Panc1 (cell line): ENCODE data around the gene NUCB2. TPM values are rescaled to one million over a fixed set of nuclear protein-coding genes. Genes with fewer than 3 reads are reported as not detected.
"Not testable (repeated sequence)": the region's sequence is repeated elsewhere in the genome, so short reads cannot be mapped to it uniquely, and the experiment has no call there.

Experiments used
- ATAC-seq: fragments of 200-7000 bp; cut with Tn5 transposase; 2 replicates; pipeline ENCODE4 v1.9.1; 2020; ENCODE audit warnings: mild to moderate bottlenecking, moderate library complexity
- BruUV-seq: library from RNA; stranded (reverse); fragments of 400-500 nt; replicated peaks from 2 replicates; lab custom pipeline; 2021; lab: Mats Ljungman, UMichigan
- CTCF ChIA-PET: fragments of 300-600 bp; sonication (Branson Sonifier 250); formaldehyde crosslinking; loops from one replicate; lab custom pipeline; 2022; ENCODE audit warnings: antibody characterized with exemption; lab: Charles Lee
- POLR2A ChIA-PET: fragments of 300-600 bp; sonication (Branson Sonifier 250); formaldehyde crosslinking; loops from one replicate; lab custom pipeline; 2022; ENCODE audit warnings: antibody characterized with exemption; lab: Charles Lee
- DNase-seq: peaks from one replicate; pipeline ENCODE4 v3.0.0-alpha.2; 2010; ENCODE audit warnings: low read depth, low spot score
- H3K27ac ChIP-seq: 2 replicates; pipeline ENCODE4 v1.5.1; 2011; ENCODE audit warnings: mild to moderate bottlenecking, low read length, inconsistent platforms
- H3K27me3 ChIP-seq: fragments of 200-500 bp; sonication (Bioruptor generic); 2 replicates; pipeline ENCODE4 v1.6.0; 2014; ENCODE audit warnings: low read length, inconsistent platforms; ENCODE audit not compliant: control insufficient read depth, insufficient read depth
- H3K36me3 ChIP-seq: fragments of 200-500 bp; sonication (Bioruptor generic); 2 replicates; pipeline ENCODE4 v1.5.1; 2014; ENCODE audit warnings: inconsistent platforms, mild to moderate bottlenecking, low read length, moderate library complexity; ENCODE audit not compliant: control insufficient read depth, insufficient read depth
- H3K4me1 ChIP-seq: 2 replicates; pipeline ENCODE4 v1.5.1; 2011; ENCODE audit warnings: inconsistent platforms, mild to moderate bottlenecking, low read length, moderate library complexity; ENCODE audit not compliant: control insufficient read depth, insufficient read depth
- H3K4me3 ChIP-seq, 2 experiments: 2 replicates each; pipeline ENCODE4 v1.5.1; 2011 to 2012; ENCODE audit warnings: low read depth in 2 of 2, low read length in 2 of 2, mild to moderate bottlenecking in 2 of 2, inconsistent platforms in 1 of 2, moderate library complexity in 1 of 2
- H3K9me3 ChIP-seq: fragments of 200-500 bp; sonication (Bioruptor generic); 2 replicates; pipeline ENCODE4 v1.5.1; 2014; ENCODE audit warnings: low read depth, mild to moderate bottlenecking, inconsistent platforms, low read length, moderate library complexity; ENCODE audit not compliant: control insufficient read depth, insufficient read depth
- POLR2AphosphoS5 ChIP-seq: IDR thresholded peaks from 2 replicates; pipeline ENCODE4 v1.6.1; 2012; ENCODE audit warnings: mild to moderate bottlenecking, low read depth, low read length, moderate library complexity
- REST ChIP-seq, 2 experiments: IDR thresholded peaks; 2 replicates each; pipeline ENCODE4 v1.6.1; 2011 to 2012; ENCODE audit warnings: low read depth in 2 of 2, control low read depth in 1 of 2, low read length in 1 of 2, mild to moderate bottlenecking in 1 of 2, moderate library complexity in 1 of 2; ENCODE audit not compliant: insufficient read depth in 1 of 2
- SIN3A ChIP-seq: IDR thresholded peaks from 2 replicates; pipeline ENCODE4 v1.6.1; 2012; ENCODE audit warnings: low read depth, mild to moderate bottlenecking, low read length, moderate library complexity, borderline replicate concordance; ENCODE audit not compliant: insufficient read depth
- TCF7L2 ChIP-seq: IDR thresholded peaks from 2 replicates; pipeline ENCODE4 v1.6.1; 2011; ENCODE audit warnings: mild to moderate bottlenecking, low read depth, low read length, inconsistent platforms
- in situ Hi-C: cut with HindIII; loops from 2 replicates; pipeline ENCODE4 v1.10.0; 2016; ENCODE audit warnings: low sequenced_read_pairs, low pct_unique_long_range_greater_than_20kb
- intact Hi-C: fragments of 100-400 bp; cut with micrococcal nuclease; formaldehyde crosslinking; loops from one replicate; pipeline ENCODE4 v1.10.0; 2022; ENCODE audit not compliant: unreplicated experiment
- total RNA-seq: library from RNA; stranded (reverse); gene quantifications from one replicate; pipeline ENCODE4 v1.2.1, GENCODE V29; 2021; ENCODE audit not compliant: unreplicated experiment
- TF ChIP-seq, protein P1 (sequence below): fragments of 450-650 bp; IDR thresholded peaks from 2 replicates; pipeline ENCODE4 v1.5.1; 2017; ENCODE audit warnings: mild to moderate bottlenecking

Gene NUCB2
- total RNA-seq, 1 experiment from 2014 or later, result 62.2 TPM

DNA sequence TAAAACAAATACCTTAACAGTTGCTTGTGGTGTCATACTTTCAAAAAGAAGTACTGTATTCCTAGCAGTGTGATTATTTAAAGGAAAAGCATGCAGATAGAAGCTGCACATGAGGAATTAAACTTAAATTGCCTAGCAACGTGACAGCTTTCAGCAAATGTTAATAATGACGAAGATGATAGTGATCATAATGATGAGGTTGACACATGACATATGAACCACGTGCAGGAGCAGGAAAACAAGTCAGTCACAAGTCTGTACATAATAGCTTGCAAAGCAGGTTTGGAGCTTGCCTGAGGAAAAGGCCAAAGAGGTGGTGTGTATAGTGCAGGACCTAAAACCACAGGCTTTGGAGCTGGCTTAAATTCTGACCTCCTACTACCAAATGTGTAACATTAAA is 38.2 kb upstream of the NUCB2 start:
- intact Hi-C loops, result loop anchor here (10.0 kb wide), 1 partner anchor 266 kb away; no protein-coding TSS in a partner anchor
- no TSS peak for BruUV-seq
- Histone ChIP-seq H3K27me3 (no peaks in the 10 kb centered on the region), H3K36me3 (no peaks in the 10 kb centered on the region), H3K4me3 (no peak overlapping the region), H3K9me3 (no peaks in the 10 kb centered on the region), H3K4me1 (no peaks in the 10 kb centered on the region), H3K27ac (no peak overlapping the region)
- ATAC-seq, result no peak
- in situ Hi-C loops, result no loop called here
- ChIA-PET POLR2A (no interaction called here), CTCF (no interaction called here)
- TF ChIP-seq POLR2AphosphoS5, result no peak
- no peak for TF ChIP-seq TCF7L2
- TF ChIP-seq, protein P1, sequence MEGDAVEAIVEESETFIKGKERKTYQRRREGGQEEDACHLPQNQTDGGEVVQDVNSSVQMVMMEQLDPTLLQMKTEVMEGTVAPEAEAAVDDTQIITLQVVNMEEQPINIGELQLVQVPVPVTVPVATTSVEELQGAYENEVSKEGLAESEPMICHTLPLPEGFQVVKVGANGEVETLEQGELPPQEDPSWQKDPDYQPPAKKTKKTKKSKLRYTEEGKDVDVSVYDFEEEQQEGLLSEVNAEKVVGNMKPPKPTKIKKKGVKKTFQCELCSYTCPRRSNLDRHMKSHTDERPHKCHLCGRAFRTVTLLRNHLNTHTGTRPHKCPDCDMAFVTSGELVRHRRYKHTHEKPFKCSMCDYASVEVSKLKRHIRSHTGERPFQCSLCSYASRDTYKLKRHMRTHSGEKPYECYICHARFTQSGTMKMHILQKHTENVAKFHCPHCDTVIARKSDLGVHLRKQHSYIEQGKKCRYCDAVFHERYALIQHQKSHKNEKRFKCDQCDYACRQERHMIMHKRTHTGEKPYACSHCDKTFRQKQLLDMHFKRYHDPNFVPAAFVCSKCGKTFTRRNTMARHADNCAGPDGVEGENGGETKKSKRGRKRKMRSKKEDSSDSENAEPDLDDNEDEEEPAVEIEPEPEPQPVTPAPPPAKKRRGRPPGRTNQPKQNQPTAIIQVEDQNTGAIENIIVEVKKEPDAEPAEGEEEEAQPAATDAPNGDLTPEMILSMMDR, result no peak
- TF ChIP-seq REST (IDR thresholded peaks at IDR 0.05; ENCODE audit: insufficient read depth in 1 of 2, low read depth in 2 of 2, low read length in 1 of 2), result no peak
- no peak for TF ChIP-seq SIN3A
- DNase-seq, result no peak

GRCh38 chr11:17239927-17240326 is 36.6 kb upstream of the NUCB2 start:
- H3K27me3 ChIP-seq, H3K4me1 ChIP-seq, H3K9me3 ChIP-seq, H3K27ac ChIP-seq, POLR2A ChIA-PET, DNase-seq, CTCF ChIA-PET, in situ Hi-C loops, BruUV-seq, H3K36me3 ChIP-seq, ATAC-seq, H3K4me3 ChIP-seq: not testable (repeated sequence)
- intact Hi-C loops, result loop anchor here (10.0 kb wide), 1 partner anchor 265 kb away; no protein-coding TSS in a partner anchor

- POLR2A ChIA-PET, result interaction anchor here (0.6 kb wide), 1 partner anchor 241 kb away, joined by 4 read pairs; no protein-coding TSS in a partner anchor
- no TSS peak for BruUV-seq
- in situ Hi-C loops, result no loop called here
- Histone ChIP-seq H3K4me3 (no peak overlapping the region), H3K27ac (no peak overlapping the region), H3K4me1 (no peaks in the 10 kb centered on the region), H3K36me3 (no peaks in the 10 kb centered on the region), H3K27me3 (no peaks in the 10 kb centered on the region), H3K9me3 (no peaks in the 10 kb centered on the region)
- intact Hi-C loops, result no loop called here
- DNase-seq (no peak), ATAC-seq (no peak)
- CTCF ChIA-PET, result interaction anchor here (0.7 kb wide), 1 partner anchor 131 kb away, joined by 3 read pairs; no protein-coding TSS in a partner anchor
- no peak for TF ChIP-seq SIN3A
- TF ChIP-seq TCF7L2, result no peak
- no peak for TF ChIP-seq POLR2AphosphoS5
- TF ChIP-seq, protein P1, result no peak
- TF ChIP-seq REST (IDR thresholded peaks at IDR 0.05; ENCODE audit: insufficient read depth in 1 of 2, low read depth in 2 of 2, low read length in 1 of 2), result no peak
Observed at GRCh38 chr11:17240780-17241179, 35.8 kb upstream of the NUCB2 start.
